CD4-positive, CD25-positive, alpha-beta regulatory T cell (primary cell): Measurements from ENCODE around the gene VIPR1. TPM values are rescaled to one million over a fixed set of nuclear protein-coding genes. Genes with fewer than 3 reads are reported as not detected.

Experiments
- ATAC-seq, 2 donors: fragments of 150-1000 bp; cut with Tn5 transposase; one replicate each; pipeline ENCODE4 v1.10.0; 2021; ENCODE audit warnings: low read depth in 2 of 2, moderate number of reproducible peaks in 2 of 2, moderate library complexity in 1 of 2
- DNase-seq, 3 donors: peaks; one replicate each; pipeline versions ENCODE4 v3.0.0 to v3.0.0-alpha.2; 2012 to 2022; ENCODE audit warnings: mixed read lengths in 1 of 3
- H3K27ac ChIP-seq: one replicate; pipeline ENCODE4 v1.7.0; 2013; ENCODE audit warnings: mild to moderate bottlenecking, low read length; ENCODE audit not compliant: insufficient read depth, poor library complexity, severe bottlenecking
- H3K27me3 ChIP-seq: one replicate; pipeline ENCODE4 v1.7.0; 2013; ENCODE audit warnings: low read length; ENCODE audit not compliant: control insufficient read depth, insufficient read depth
- H3K36me3 ChIP-seq: one replicate; pipeline ENCODE4 v1.7.0; 2013; ENCODE audit warnings: mild to moderate bottlenecking, low read length, moderate library complexity; ENCODE audit not compliant: control insufficient read depth, insufficient read depth
- H3K4me1 ChIP-seq: 2 replicates; pipeline ENCODE4 v1.7.0; 2013; ENCODE audit warnings: mild to moderate bottlenecking, low read length; ENCODE audit not compliant: insufficient read depth, control insufficient read depth, poor library complexity, severe bottlenecking
- H3K4me3 ChIP-seq: one replicate; pipeline ENCODE4 v1.7.0; 2013; ENCODE audit warnings: low read depth, mild to moderate bottlenecking, low read length, moderate library complexity
- H3K9me3 ChIP-seq, 2 experiments: 1 replicate in 1 of 2; 2 replicates in 1 of 2; pipeline ENCODE4 v1.7.0; 2013; ENCODE audit warnings: low read length in 2 of 2, mild to moderate bottlenecking in 1 of 2, moderate library complexity in 1 of 2; ENCODE audit not compliant: control insufficient read depth in 2 of 2
- H3K27ac Mint-ChIP-seq, 3 donors: one replicate each; pipeline ENCODE4 v1.8.0; 2020 to 2022; ENCODE audit warnings: mild to moderate bottlenecking in 3 of 3, mixed read lengths in 3 of 3, moderate library complexity in 2 of 3
- H3K27me3 Mint-ChIP-seq: one replicate; pipeline ENCODE4 v1.8.0; 2022; ENCODE audit warnings: mild to moderate bottlenecking, mixed read lengths
- H3K36me3 Mint-ChIP-seq: one replicate; pipeline ENCODE4 v1.8.0; 2020; ENCODE audit warnings: mixed read lengths
- H3K4me1 Mint-ChIP-seq, 4 donors: one replicate each; pipeline ENCODE4 v1.8.0; 2020 to 2022; ENCODE audit warnings: mixed read lengths in 4 of 4, mild to moderate bottlenecking in 1 of 4
- H3K4me3 Mint-ChIP-seq, 4 donors: one replicate each; pipeline ENCODE4 v1.8.0; 2020 to 2022; ENCODE audit warnings: mild to moderate bottlenecking in 4 of 4, mixed read lengths in 4 of 4, moderate library complexity in 3 of 4
- H3K9me3 Mint-ChIP-seq, 7 donors: one replicate each; pipeline ENCODE4 v1.8.0; 2020 to 2022; ENCODE audit warnings: mixed read lengths in 7 of 7, mild to moderate bottlenecking in 3 of 7, moderate library complexity in 2 of 7
- polyA plus RNA-seq, 4 donors: library from polyadenylated mRNA; unstranded; fragments of 300-500 nt; fragmentation: Illumina TruSeq; gene quantifications; one replicate each; pipeline ENCODE4 v1.2.3, GENCODE V29; 2021
- total RNA-seq: library from RNA; stranded (reverse); gene quantifications from one replicate; pipeline ENCODE4 v1.2.3, GENCODE V29; 2022

VIPR1 gene
- total and polyA plus RNA-seq, 5 donors from 2014 or later = 5.0 to 31.2 (median 8.5) TPM

- DNase-seq = peak; percentile 54 to 66 (median 55)
- H3K27me3 Mint-ChIP-seq = peaks cover 4% of the 10 kb centered on the region
- peaks cover 6% of the 10 kb centered on the region for H3K4me1 ChIP-seq
- H3K27ac Mint-ChIP-seq = peak overlapping the region in 2 of 3 donors; percentile 17 to 67
- H3K4me1 Mint-ChIP-seq = peaks cover 0 to 7% (median 3%) of the 10 kb centered on the region in 4 donors
- no peaks in the 10 kb centered on the region for H3K9me3 ChIP-seq
- H3K4me3 Mint-ChIP-seq = no peak overlapping the region
- H3K9me3 Mint-ChIP-seq = no peaks in the 10 kb centered on the region
- H3K27me3 ChIP-seq = no peaks in the 10 kb centered on the region
- no peaks in the 10 kb centered on the region for H3K36me3 ChIP-seq
- peak; percentile 51 to 59 for ATAC-seq
- H3K4me3 ChIP-seq = no peak overlapping the region
- peaks cover 5% of the 10 kb centered on the region for H3K36me3 Mint-ChIP-seq
- H3K27ac ChIP-seq = no peak overlapping the region
Observed at GRCh38 chr3:42539871-42540714, 37.6 kb downstream of the VIPR1 start.

DNA sequence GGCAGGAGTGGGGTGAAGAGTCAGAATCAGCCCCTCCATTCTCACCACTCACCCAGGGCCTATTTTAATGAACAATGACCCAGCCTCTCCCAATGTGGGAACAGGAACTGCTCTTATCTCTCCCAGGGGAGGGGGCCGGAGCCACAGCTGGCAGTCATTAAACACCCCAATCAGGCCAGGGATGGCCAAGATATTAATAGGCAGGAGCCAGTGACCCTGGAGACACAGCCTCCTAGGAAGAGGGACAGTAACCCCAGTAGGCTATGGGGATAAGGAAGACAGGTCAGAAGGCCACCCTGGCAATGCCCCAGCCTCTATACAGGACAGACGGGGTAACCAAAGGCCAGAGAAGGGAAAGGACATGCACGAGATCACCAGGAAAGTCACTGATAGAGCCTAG is 38.6 kb downstream of the VIPR1 start:
- no peaks in the 10 kb centered on the region for H3K9me3 ChIP-seq
- no peak overlapping the region for H3K27ac Mint-ChIP-seq

GRCh38 chr3:42544492-42545283 is 42.2 kb downstream of the VIPR1 start:
- ATAC-seq (no peak), DNase-seq (no peak)
- Histone ChIP-seq H3K4me1 (peaks cover 5% of the 10 kb centered on the region), H3K27ac (no peak overlapping the region), H3K27me3 (no peaks in the 10 kb centered on the region), H3K4me3 (no peak overlapping the region), H3K9me3 (no peaks in the 10 kb centered on the region), H3K36me3 (peaks cover 11% of the 10 kb centered on the region)
- Mint-ChIP-seq H3K9me3 (no peaks in the 10 kb centered on the region), H3K36me3 (peaks cover 14% of the 10 kb centered on the region), H3K4me1 (peaks cover under 1 to 9% (median 4%) of the 10 kb centered on the region in 4 donors), H3K27me3 (peaks cover 4% of the 10 kb centered on the region), H3K4me3 (no peak overlapping the region), H3K27ac (peak overlapping the region in 1 of 3 donors; percentile 66)

More for the DNA sequence above, 38.6 kb downstream of the VIPR1 start:
- no peaks in the 10 kb centered on the region for H3K9me3 Mint-ChIP-seq
- H3K27me3 Mint-ChIP-seq = peaks cover 4% of the 10 kb centered on the region
- Histone ChIP-seq H3K4me3 (no peak overlapping the region), H3K27ac (no peak overlapping the region), H3K27me3 (no peaks in the 10 kb centered on the region), H3K36me3 (no peaks in the 10 kb centered on the region), H3K4me1 (peaks cover 6% of the 10 kb centered on the region)
- H3K4me3 Mint-ChIP-seq = no peak overlapping the region
- peaks cover 5% of the 10 kb centered on the region for H3K36me3 Mint-ChIP-seq
- no peak for ATAC-seq
- DNase-seq = no peak
- H3K4me1 Mint-ChIP-seq = peaks cover 0 to 7% (median 3%) of the 10 kb centered on the region in 4 donors

DNA sequence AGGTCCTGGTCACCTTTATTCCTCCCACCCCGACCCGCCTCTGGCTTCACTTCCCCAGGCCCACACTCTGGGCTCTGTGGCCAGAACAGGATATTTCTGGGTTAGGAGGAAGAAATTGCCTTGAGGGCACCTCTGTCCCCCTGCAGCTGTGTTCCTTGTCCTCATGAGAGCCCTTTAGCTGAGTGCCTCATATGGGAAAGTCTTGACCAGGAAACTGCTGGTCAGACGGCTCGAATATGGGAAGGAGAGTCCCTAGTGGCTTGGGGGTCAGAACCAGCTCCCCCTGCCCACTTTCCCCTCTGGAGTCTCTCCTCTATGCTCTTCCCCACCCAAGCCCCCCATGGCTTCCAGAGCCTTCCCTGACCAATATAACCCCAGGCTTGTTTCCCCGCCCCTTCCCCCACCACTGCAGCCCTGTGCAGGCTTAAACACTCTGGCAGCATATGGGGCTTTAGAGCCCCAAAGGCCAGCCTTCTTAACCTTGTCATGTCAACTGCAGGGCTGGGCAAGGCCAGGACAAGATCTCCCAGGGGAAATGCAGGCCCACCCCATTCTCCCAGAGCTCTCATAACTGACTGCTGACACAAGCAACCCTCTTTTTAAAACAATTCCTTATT is 42.9 kb downstream of the VIPR1 start:
- H3K4me3 Mint-ChIP-seq = peak overlapping the region in 1 of 4 donors; percentile 2
- no peaks in the 10 kb centered on the region for H3K9me3 Mint-ChIP-seq
- no peaks in the 10 kb centered on the region for H3K27me3 ChIP-seq
- no peaks in the 10 kb centered on the region for H3K27me3 Mint-ChIP-seq
- H3K27ac Mint-ChIP-seq = no peak overlapping the region
- no peaks in the 10 kb centered on the region for H3K9me3 ChIP-seq
- H3K36me3 Mint-ChIP-seq = peaks cover 15% of the 10 kb centered on the region
- H3K4me1 ChIP-seq = no peaks in the 10 kb centered on the region
- DNase-seq (no peak), ATAC-seq (no peak)
- H3K4me3 ChIP-seq = no peak overlapping the region
- H3K36me3 ChIP-seq = peaks cover 12% of the 10 kb centered on the region
- H3K27ac ChIP-seq = no peak overlapping the region
- H3K4me1 Mint-ChIP-seq = peaks cover 0 to 9% (median 3%) of the 10 kb centered on the region in 4 donors

GRCh38 chr3:42546691-42547213 is 44.3 kb downstream of the VIPR1 start:
- ATAC-seq = no peak
- H3K9me3 Mint-ChIP-seq = no peaks in the 10 kb centered on the region
- no peak overlapping the region for H3K4me3 Mint-ChIP-seq
- peak overlapping the region in 2 of 3 donors; percentile 26 to 67 for H3K27ac Mint-ChIP-seq
- Histone ChIP-seq H3K36me3 (peaks cover 21% of the 10 kb centered on the region), H3K9me3 (no peaks in the 10 kb centered on the region), H3K4me3 (no peak overlapping the region), H3K27ac (no peak overlapping the region), H3K27me3 (no peaks in the 10 kb centered on the region), H3K4me1 (no peaks in the 10 kb centered on the region)
- DNase-seq = no peak
- H3K27me3 Mint-ChIP-seq = no peaks in the 10 kb centered on the region
- peaks cover 0 to 9% (median 3%) of the 10 kb centered on the region in 4 donors for H3K4me1 Mint-ChIP-seq
- H3K36me3 Mint-ChIP-seq = peaks cover 18% of the 10 kb centered on the region

GRCh38 chr3:42547401-42547945 is 45.0 kb downstream of the VIPR1 start:
- Histone ChIP-seq H3K4me3 (no peak overlapping the region), H3K36me3 (peaks cover 27% of the 10 kb centered on the region), H3K9me3 (no peaks in the 10 kb centered on the region), H3K27ac (no peak overlapping the region), H3K4me1 (no peaks in the 10 kb centered on the region), H3K27me3 (no peaks in the 10 kb centered on the region)
- H3K27me3 Mint-ChIP-seq = no peaks in the 10 kb centered on the region
- no peak overlapping the region for H3K4me3 Mint-ChIP-seq
- DNase-seq = peak; percentile 39 to 61 (median 59)
- peaks cover 18% of the 10 kb centered on the region for H3K36me3 Mint-ChIP-seq
- peak; percentile 66 for ATAC-seq
- peaks cover 0 to 9% (median 3%) of the 10 kb centered on the region in 4 donors for H3K4me1 Mint-ChIP-seq
- no peaks in the 10 kb centered on the region for H3K9me3 Mint-ChIP-seq
- H3K27ac Mint-ChIP-seq = peak overlapping the region in 2 of 3 donors; percentile 56 to 77

GRCh38 chr3:42549131-42549530 is 46.7 kb downstream of the VIPR1 start:
- Mint-ChIP-seq H3K4me3 (no peak overlapping the region), H3K27ac (peak overlapping the region; percentile 4 to 63 (median 17)), H3K27me3 (no peaks in the 10 kb centered on the region), H3K36me3 (peaks cover 30% of the 10 kb centered on the region), H3K9me3 (no peaks in the 10 kb centered on the region), H3K4me1 (peaks cover 2 to 14% (median 5%) of the 10 kb centered on the region in 4 donors)
- Histone ChIP-seq H3K27me3 (no peaks in the 10 kb centered on the region), H3K4me1 (no peaks in the 10 kb centered on the region), H3K4me3 (no peak overlapping the region), H3K36me3 (peaks cover 41% of the 10 kb centered on the region), H3K27ac (no peak overlapping the region), H3K9me3 (no peaks in the 10 kb centered on the region)
- ATAC-seq (peak in 1 of 2 donors; percentile 20), DNase-seq (no peak)
